DND-41 (cell line): Measurements from ENCODE around the gene MT4.

Experiments
- ATAC-seq: fragments of 200-7000 bp; cut with Tn5 transposase; 3 replicates; pipeline ENCODE4 v1.9.1; 2021; ENCODE audit warnings: low read depth; ENCODE audit not compliant: insufficient read depth
- DNase-seq: peaks from one replicate; pipeline ENCODE4 v3.0.0-alpha.2; 2020
- H2AFZ ChIP-seq: 2 replicates; pipeline ENCODE4 v1.6.0; 2012; ENCODE audit warnings: low read depth, low read length
- H3K27ac ChIP-seq: 2 replicates; pipeline ENCODE4 v1.5.1; 2012; ENCODE audit warnings: low read length, inconsistent platforms
- H3K27me3 ChIP-seq: fragments of 200-600 bp; sonication (generic); 2 replicates; pipeline ENCODE4 v1.6.0; 2012; ENCODE audit warnings: low read length, mild to moderate bottlenecking, inconsistent platforms; ENCODE audit not compliant: insufficient read depth, poor library complexity
- H3K36me3 ChIP-seq: 2 replicates; pipeline ENCODE4 v1.5.1; 2012; ENCODE audit warnings: low read length, inconsistent platforms; ENCODE audit not compliant: insufficient read depth
- H3K4me1 ChIP-seq: 2 replicates; pipeline ENCODE4 v1.5.1; 2012; ENCODE audit warnings: mild to moderate bottlenecking, low read length; ENCODE audit not compliant: insufficient read depth
- H3K4me2 ChIP-seq: 2 replicates; pipeline ENCODE4 v1.6.0; 2012; ENCODE audit warnings: mild to moderate bottlenecking, moderate library complexity, low read length, inconsistent platforms; ENCODE audit not compliant: insufficient read depth
- H3K4me3 ChIP-seq, 2 experiments: fragments of 200-600 bp in 1 of 2; shearing (Covaris generic) in 1 of 2; 2 replicates each; pipeline ENCODE4 v1.5.1; 2012 to 2016; ENCODE audit warnings: inconsistent platforms in 2 of 2, low read length in 2 of 2, mild to moderate bottlenecking in 2 of 2, low read depth in 1 of 2, moderate library complexity in 1 of 2
- H3K79me2 ChIP-seq: 2 replicates; pipeline ENCODE4 v1.6.0; 2012; ENCODE audit warnings: low read length, inconsistent platforms; ENCODE audit not compliant: insufficient read depth
- H3K9ac ChIP-seq: 2 replicates; pipeline ENCODE4 v1.6.0; 2012; ENCODE audit warnings: low read depth, mild to moderate bottlenecking, inconsistent platforms, low read length, moderate library complexity
- H3K9me3 ChIP-seq: 2 replicates; pipeline ENCODE4 v1.5.1; 2012; ENCODE audit warnings: low read length, moderate library complexity, mild to moderate bottlenecking, inconsistent platforms; ENCODE audit not compliant: insufficient read depth, severe bottlenecking
- H4K20me1 ChIP-seq: 2 replicates; pipeline ENCODE4 v1.6.0; 2012; ENCODE audit warnings: low read length; ENCODE audit not compliant: insufficient read depth
- CTCF ChIP-seq: IDR thresholded peaks from 2 replicates; pipeline ENCODE4 v1.5.1; 2012; ENCODE audit warnings: borderline replicate concordance, low read length, moderate library complexity, mild to moderate bottlenecking; ENCODE audit not compliant: poor library complexity, severe bottlenecking; ENCODE audit errors: extremely low read depth
- EZH2 ChIP-seq: IDR thresholded peaks from 3 replicates; pipeline ENCODE4 v1.6.1; 2012; ENCODE audit warnings: borderline replicate concordance, low read depth, mild to moderate bottlenecking, moderate library complexity, low read length, inconsistent platforms; ENCODE audit not compliant: severe bottlenecking

The MT4 gene

DNA sequence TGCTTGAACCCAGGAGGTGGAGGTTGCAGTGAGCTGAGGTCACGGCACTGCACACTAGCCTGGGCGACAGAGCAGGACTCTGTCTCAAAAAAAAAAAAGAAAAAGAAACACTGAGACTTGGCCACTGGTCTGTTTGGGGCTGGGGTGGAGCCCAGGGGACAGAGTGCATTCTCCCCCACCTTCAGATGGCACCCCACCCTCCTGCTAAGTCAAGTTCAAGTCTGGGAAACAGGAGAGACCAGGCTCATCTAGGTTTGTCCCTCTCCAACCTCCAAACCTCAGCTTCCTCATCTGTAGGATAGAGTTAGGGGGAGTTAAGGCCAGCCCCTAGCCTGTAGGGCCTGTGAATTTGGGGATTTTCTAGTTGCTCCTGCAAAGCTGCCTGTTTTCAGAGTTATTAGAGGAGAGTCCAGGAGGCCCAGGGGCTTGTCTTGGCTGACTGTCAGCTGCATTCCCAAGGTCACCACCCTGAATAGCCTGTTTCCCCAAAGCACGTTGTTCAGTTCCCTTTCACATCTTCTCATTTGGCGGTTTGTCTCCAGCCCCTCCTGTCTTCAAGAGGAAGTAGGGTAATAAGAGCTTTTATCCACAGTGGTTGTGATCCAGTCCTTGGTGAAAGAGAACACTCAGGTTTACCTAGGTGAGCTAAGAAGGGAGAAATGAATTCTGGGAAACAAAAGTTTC, 26.6 kb downstream of the MT4 start:
- H4K20me1 ChIP-seq = no peaks in the 10 kb centered on the region
- H3K27ac ChIP-seq = no peak overlapping the region
- H2AFZ ChIP-seq = no peak overlapping the region
- H3K36me3 ChIP-seq = no peaks in the 10 kb centered on the region
- TF ChIP-seq EZH2 (no peak), CTCF (no peak)
- no peaks in the 10 kb centered on the region for H3K9me3 ChIP-seq
- H3K4me3 ChIP-seq = no peak overlapping the region
- H3K4me1 ChIP-seq = no peaks in the 10 kb centered on the region
- H3K79me2 ChIP-seq = no peaks in the 10 kb centered on the region
- H3K9ac ChIP-seq = no peak overlapping the region
- ATAC-seq (no peak), DNase-seq (no peak)
- no peaks in the 10 kb centered on the region for H3K27me3 ChIP-seq
- H3K4me2 ChIP-seq = no peak overlapping the region

DNA sequence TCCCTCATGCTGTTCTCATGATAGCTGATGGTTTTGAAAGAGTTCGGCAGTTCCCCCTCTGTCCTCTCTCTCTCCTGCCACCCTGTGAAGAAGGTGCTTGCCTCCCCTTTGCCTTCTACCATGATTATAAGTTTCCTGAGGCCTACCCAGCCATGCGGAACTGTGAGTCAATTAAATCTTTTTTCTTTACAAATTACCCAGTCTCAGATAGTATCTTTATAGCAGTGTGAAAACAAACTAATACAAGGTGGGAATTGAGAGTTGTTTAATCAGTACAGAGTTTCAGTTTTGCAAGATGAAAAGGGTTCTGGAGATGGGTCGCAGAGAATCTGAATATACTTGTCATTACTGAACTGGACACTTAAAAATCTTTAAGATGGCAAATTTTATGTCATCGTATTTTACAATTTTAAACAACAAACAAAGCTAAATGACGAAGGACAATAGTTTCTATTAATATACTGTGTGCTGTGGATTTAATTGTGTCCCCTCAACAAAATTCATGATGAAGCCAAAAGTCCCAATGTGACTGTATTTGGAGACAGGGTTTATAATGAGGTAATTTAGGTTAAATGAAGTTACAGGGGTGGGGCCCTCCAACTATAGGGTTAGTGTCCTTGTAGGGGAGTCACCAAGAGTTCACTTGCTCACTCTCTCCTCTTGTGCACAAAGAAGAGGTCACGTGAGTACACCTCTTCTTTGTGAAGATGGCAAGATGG, 28.9 kb downstream of the MT4 start:
- no peak for DNase-seq
- Histone ChIP-seq H3K4me3 (no peak overlapping the region), H3K4me1 (no peaks in the 10 kb centered on the region), H3K27me3 (no peaks in the 10 kb centered on the region), H3K9ac (no peak overlapping the region), H3K9me3 (no peaks in the 10 kb centered on the region), H2AFZ (no peak overlapping the region), H4K20me1 (no peaks in the 10 kb centered on the region), H3K79me2 (no peaks in the 10 kb centered on the region), H3K4me2 (no peak overlapping the region), H3K36me3 (no peaks in the 10 kb centered on the region), H3K27ac (no peak overlapping the region)
- TF ChIP-seq EZH2 (no peak), CTCF (no peak)
- no peak for ATAC-seq

GRCh38 chr16:56594292-56594619, 29.4 kb downstream of the MT4 start:
- no peaks in the 10 kb centered on the region for H3K4me1 ChIP-seq
- no peaks in the 10 kb centered on the region for H3K36me3 ChIP-seq
- no peaks in the 10 kb centered on the region for H3K79me2 ChIP-seq
- H3K4me2 ChIP-seq = no peak overlapping the region
- DNase-seq (no peak), ATAC-seq (no peak)
- TF ChIP-seq CTCF (no peak), EZH2 (no peak)
- H3K9ac ChIP-seq = no peak overlapping the region
- H3K27ac ChIP-seq = no peak overlapping the region
- H3K27me3 ChIP-seq = no peaks in the 10 kb centered on the region
- H2AFZ ChIP-seq = no peak overlapping the region
- no peaks in the 10 kb centered on the region for H3K9me3 ChIP-seq
- no peak overlapping the region for H3K4me3 ChIP-seq
- H4K20me1 ChIP-seq = no peaks in the 10 kb centered on the region
